C4-2B (cell line): ENCODE measurements around the gene CTNNA3.
"Not testable (repeated sequence)": the region's sequence is repeated elsewhere in the genome, so short reads cannot be mapped to it uniquely, and the experiment has no call there.

Source experiments
- H3K27ac ChIP-seq: fragments of 450-650 bp; 2 replicates; pipeline ENCODE4 v1.5.1; 2017
- ZFX ChIP-seq: fragments of 450-650 bp; IDR thresholded peaks from 2 replicates; pipeline ENCODE4 v1.6.1; 2017
- TF ChIP-seq, protein P1 (sequence below): fragments of 450-650 bp; conservative IDR thresholded peaks from 2 replicates; pipeline ENCODE4 v1.5.1; 2017; ENCODE audit warnings: mild to moderate bottlenecking

The CTNNA3 gene

DNA sequence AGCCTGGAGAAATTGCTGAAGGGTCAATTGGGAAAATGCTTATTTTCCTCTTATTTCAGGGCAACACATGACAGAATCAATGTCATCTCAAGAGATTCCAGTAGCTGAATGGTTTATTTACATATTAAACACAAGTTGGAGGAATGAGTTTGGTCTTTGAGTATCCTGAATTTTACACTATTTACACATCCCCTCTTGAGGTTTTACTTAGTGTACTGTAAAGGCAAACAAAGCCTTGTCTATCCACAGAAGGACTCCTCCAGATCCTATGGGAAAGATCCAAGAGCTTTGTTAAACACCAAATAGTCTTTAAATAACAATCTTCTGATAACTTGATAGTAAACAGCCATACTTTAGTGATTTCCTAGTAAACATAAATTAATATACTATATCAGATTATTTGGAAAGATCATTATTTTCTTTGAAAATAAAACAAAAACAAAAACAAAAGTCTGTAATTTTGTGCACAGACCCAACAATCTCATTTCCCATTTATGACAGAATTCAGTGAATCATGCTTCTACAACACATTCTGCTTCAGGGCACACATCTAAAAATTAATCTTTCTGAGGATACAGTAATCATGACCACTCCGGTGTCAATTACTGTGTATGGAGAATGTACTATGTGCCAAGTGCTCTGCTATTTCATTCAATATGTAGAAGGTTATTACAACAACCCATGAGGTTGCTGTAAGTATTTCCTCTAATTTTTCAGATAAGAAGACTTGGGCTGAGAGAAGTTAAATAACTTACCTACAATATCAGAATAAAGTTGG lies 1345.2 kb downstream of the CTNNA3 start:
- no peak overlapping the region for H3K27ac ChIP-seq
- no peak for TF ChIP-seq ZFX
- TF ChIP-seq, protein P1, sequence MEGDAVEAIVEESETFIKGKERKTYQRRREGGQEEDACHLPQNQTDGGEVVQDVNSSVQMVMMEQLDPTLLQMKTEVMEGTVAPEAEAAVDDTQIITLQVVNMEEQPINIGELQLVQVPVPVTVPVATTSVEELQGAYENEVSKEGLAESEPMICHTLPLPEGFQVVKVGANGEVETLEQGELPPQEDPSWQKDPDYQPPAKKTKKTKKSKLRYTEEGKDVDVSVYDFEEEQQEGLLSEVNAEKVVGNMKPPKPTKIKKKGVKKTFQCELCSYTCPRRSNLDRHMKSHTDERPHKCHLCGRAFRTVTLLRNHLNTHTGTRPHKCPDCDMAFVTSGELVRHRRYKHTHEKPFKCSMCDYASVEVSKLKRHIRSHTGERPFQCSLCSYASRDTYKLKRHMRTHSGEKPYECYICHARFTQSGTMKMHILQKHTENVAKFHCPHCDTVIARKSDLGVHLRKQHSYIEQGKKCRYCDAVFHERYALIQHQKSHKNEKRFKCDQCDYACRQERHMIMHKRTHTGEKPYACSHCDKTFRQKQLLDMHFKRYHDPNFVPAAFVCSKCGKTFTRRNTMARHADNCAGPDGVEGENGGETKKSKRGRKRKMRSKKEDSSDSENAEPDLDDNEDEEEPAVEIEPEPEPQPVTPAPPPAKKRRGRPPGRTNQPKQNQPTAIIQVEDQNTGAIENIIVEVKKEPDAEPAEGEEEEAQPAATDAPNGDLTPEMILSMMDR, result no peak

GRCh38 chr10:66349726-66350125 lies 1346.3 kb downstream of the CTNNA3 start:
- H3K27ac ChIP-seq, result no peak overlapping the region
- no peak for TF ChIP-seq ZFX
- TF ChIP-seq, protein P1, result no peak

DNA sequence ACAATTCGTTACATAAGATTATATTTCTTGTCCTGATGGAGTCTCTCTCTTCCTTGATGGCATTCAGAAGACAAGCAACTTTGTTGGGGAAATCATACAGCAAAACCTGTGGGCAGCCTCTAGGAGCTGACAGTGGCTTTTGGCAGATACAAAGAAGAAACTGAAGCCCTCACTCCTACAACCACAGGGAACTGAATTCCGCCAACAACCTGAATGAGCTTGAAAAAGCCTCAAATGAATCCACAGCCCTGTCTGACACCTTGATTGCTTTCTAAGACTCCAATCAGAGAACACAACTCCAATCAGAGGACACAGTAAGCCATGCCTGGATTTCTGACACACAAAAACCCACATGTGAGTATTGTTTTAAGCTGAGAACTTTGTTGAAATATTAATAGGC lies 1346.9 kb downstream of the CTNNA3 start:
- TF ChIP-seq, protein P1, result no peak
- no peak for TF ChIP-seq ZFX
- no peak overlapping the region for H3K27ac ChIP-seq

DNA sequence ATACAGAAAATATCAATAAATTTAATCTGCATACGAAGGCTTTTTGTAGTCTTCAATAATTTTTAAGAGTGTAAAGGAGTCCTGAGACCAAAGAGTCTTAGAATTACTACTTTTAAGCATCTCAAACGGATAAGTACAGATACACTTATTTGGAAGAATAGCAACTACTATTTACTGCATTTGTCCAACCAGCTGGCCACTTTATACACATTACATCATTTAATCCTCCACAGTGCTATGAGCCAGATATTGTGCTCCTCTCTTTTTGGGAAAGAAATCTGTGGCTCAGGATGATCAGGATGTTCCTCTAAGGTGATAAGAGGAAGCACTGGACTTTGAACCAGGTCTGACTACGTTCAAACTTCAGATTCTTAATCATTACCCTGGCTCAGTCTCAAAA lies 1358.8 kb downstream of the CTNNA3 start:
- H3K27ac ChIP-seq, result no peak overlapping the region
- TF ChIP-seq ZFX, result no peak
- TF ChIP-seq, protein P1, result no peak

DNA sequence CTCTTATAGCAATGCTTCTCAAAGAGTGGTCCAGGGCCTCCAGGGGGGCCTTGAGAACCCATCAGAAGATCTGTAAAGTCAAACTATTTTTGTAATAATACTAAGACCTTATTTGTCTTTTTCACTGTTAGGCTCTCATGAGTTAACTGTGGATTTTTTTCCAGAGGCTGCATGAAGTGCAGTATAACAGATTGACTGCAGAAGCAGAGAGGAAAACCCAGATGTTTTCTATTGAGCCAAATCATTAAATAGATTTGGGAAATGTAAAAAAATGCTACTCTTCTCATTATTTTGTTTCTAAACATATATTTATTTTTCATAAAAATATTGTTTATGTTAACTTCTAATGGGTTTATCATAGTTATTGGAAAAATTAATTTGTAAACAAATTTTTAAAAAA lies 1359.2 kb downstream of the CTNNA3 start:
- no peak for TF ChIP-seq ZFX
- TF ChIP-seq, protein P1, result no peak
- no peak overlapping the region for H3K27ac ChIP-seq

DNA sequence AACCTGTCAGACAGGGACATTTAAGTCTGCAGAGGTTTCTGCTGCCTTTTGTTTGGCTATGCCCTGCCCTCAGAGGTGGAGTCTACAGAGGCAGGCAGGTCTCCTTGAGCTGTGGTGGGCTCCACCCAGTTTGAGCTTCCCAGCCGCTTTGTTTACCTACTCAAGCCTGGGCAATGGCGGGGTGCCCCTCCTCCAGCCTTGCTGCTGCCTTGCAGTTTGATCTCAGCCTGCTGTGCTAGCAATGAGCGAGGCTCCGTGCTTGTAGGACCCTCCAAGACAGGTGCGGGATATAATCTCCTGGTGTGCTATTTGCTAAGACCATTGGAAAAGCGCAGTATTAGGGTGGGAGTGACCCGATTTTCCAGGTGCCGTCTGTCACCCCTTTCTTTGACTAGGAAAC lies 1360.2 kb downstream of the CTNNA3 start:
- not testable (repeated sequence) for H3K27ac ChIP-seq

DNA sequence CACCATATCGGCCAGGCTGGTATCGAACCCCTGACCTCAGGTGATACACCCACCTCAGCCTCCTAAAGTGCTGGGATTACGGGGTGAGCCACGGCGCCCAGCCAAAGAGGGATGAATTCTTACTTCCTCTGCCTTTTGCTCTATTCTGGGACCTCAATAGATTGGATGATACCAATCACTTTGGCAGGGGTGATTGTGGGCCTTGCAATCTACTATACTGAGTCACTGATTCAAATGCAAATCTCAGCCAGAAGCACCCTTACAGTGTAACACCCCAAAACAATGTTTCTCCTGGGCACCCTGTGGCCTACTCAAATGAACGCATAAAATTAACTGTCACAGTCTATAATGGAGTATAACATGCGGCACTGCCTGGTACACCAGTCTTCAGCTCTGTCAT lies 1366.8 kb downstream of the CTNNA3 start:
- TF ChIP-seq, protein P1, result no peak
- TF ChIP-seq ZFX, result no peak
- no peak overlapping the region for H3K27ac ChIP-seq

GRCh38 chr10:66326876-66327275 lies 1369.1 kb downstream of the CTNNA3 start:
- TF ChIP-seq, protein P1, result no peak
- H3K27ac ChIP-seq, result no peak overlapping the region
